Erythroblast (primary cell): ENCODE measurements around the gene DCUN1D3.

Source experiments
- GATA1 ChIP-seq: IDR thresholded peaks from 2 replicates; pipeline ENCODE4 v1.6.1; 2011; ENCODE audit warnings: low read depth, mild to moderate bottlenecking, control low read depth, low read length, moderate library complexity
- POLR2A ChIP-seq: IDR thresholded peaks from 2 replicates; pipeline ENCODE4 v1.6.1; 2011; ENCODE audit warnings: mild to moderate bottlenecking, low read length

DNA sequence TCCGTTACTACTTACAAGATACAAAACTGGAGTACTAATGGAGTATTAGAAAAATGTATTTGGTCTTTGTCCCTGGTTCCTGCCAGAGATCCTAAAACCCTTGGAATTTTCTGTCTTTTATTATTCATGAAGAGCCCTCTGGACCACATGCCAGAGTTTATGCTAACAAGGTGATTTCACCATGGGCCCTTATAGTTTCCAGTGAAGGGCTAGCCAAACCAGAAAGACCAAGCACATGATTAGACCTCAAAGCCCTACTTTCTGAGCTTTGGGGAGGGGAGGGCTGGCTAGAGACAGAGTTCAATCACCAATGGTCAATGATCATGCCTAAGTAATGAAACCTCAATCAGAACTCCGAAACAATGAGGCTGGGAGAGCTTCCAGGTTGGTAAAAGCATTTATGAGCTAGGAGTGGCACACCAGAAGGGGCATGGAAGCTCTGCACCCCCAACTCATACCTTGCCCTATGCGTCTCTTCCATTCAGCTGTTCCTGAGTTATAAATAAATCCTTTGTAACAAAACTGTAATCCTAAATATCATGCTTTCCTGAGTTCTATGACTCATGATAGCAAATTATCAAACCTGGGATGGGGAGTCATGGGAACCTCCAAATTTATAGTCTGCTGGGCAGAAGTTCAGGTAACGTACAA is 10.4 kb downstream of the DCUN1D3 start:
- TF ChIP-seq POLR2A (no peak), GATA1 (no peak)
